Measurements from ENCODE around the gene EPHA8. TPM values are rescaled to one million over a fixed set of nuclear protein-coding genes. Genes with fewer than 3 reads are reported as not detected.

Gene EPHA8
- total RNA-seq, 1 experiment from 2014 or later: not detected

DNA sequence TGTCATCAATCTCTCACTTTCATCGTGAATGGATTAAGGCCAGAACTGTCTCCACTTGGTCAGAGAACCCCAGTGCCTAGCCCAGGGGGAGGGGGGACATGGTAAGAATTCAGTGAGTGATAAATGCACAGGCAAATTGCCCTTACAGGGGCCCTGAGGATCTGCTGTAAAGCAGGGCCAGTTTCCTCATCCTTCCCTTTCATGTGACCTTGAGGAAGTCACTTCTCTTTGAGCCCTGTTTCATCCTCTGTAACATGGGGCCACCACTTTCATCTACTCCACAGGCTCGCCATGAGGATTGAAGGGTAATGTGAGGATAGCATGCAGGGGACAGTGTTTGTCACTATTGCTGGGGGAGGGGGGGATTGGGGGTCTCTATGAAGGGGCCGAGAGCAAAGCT is 45.1 kb downstream of the EPHA8 start:
- H3K9me2 ChIP-seq (ENCODE audit: insufficient read depth): no peaks in the 10 kb centered on the region
- POLR2A ChIA-PET (ENCODE audit: unreplicated experiment): no interaction called here

DNA sequence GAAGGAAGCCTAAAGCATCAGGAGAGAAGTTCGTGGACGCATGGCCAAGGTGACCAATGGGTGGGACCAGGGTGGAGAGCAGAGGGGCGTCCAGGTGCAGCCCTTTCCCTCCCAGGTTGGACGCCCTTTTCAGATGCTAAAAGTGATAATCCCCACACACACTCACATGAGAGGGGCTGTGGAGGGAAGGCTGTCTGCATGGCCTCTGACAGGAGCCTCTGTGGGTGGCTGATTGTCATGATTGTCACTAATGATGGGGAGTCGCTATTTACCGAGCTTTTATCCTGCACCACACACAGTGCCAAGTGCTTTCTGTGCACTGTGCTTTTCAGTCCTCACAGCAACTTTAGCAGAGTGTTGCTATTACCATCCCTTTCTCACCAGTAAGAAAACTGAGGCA is 46.0 kb downstream of the EPHA8 start:
- no peaks in the 10 kb centered on the region for H3K79me2 ChIP-seq (ENCODE audit: low read depth)
- H4K20me1 ChIP-seq (ENCODE audit: insufficient read depth): no peaks in the 10 kb centered on the region
- intact Hi-C loops (cut with micrococcal nuclease; ENCODE audit: unreplicated experiment): no loop called here
- H3K4me1 ChIP-seq (replicated peaks; ENCODE audit: insufficient read depth): no peaks in the 10 kb centered on the region
- no peaks in the 10 kb centered on the region for H3F3A ChIP-seq (ENCODE audit: insufficient read depth, low read depth)
- no peak overlapping the region for H3K4me2 ChIP-seq
- no peaks in the 10 kb centered on the region for H3K9me2 ChIP-seq (ENCODE audit: insufficient read depth)
- no peak for DNase-seq
- H3K9me3 ChIP-seq (ENCODE audit: insufficient read depth, low read depth): no peaks in the 10 kb centered on the region
- BruUV-seq (replicated peaks): no TSS peak
- TF ChIP-seq, protein P1, sequence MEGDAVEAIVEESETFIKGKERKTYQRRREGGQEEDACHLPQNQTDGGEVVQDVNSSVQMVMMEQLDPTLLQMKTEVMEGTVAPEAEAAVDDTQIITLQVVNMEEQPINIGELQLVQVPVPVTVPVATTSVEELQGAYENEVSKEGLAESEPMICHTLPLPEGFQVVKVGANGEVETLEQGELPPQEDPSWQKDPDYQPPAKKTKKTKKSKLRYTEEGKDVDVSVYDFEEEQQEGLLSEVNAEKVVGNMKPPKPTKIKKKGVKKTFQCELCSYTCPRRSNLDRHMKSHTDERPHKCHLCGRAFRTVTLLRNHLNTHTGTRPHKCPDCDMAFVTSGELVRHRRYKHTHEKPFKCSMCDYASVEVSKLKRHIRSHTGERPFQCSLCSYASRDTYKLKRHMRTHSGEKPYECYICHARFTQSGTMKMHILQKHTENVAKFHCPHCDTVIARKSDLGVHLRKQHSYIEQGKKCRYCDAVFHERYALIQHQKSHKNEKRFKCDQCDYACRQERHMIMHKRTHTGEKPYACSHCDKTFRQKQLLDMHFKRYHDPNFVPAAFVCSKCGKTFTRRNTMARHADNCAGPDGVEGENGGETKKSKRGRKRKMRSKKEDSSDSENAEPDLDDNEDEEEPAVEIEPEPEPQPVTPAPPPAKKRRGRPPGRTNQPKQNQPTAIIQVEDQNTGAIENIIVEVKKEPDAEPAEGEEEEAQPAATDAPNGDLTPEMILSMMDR (conservative IDR thresholded peaks at IDR 0.05): no peak
- TF ChIP-seq EZH2 (IDR thresholded peaks at IDR 0.05; ENCODE audit: low read depth): no peak
- H3K36me3 ChIP-seq (ENCODE audit: low read depth): no peaks in the 10 kb centered on the region
- H3K27me3 ChIP-seq (ENCODE audit: insufficient read depth, low read depth): peaks cover 74% of the 10 kb centered on the region
- H2AFZ ChIP-seq: no peak overlapping the region
- H3K4me3 ChIP-seq: no peak overlapping the region
- POLR2A ChIA-PET (ENCODE audit: unreplicated experiment): no interaction called here
- no peak overlapping the region for H3K27ac ChIP-seq
- CTCF ChIA-PET: no interaction called here

More for the DNA sequence above, 45.1 kb downstream of the EPHA8 start:
- H3K79me2 ChIP-seq (ENCODE audit: low read depth): no peaks in the 10 kb centered on the region
- TF ChIP-seq EZH2 (IDR thresholded peaks at IDR 0.05; ENCODE audit: low read depth): no peak
- TF ChIP-seq, protein P1 (conservative IDR thresholded peaks at IDR 0.05): no peak
- CTCF ChIA-PET: no interaction called here
- no TSS peak for BruUV-seq (replicated peaks)
- H3F3A ChIP-seq (ENCODE audit: insufficient read depth, low read depth): no peaks in the 10 kb centered on the region
- intact Hi-C loops (cut with micrococcal nuclease; ENCODE audit: unreplicated experiment): no loop called here
- H4K20me1 ChIP-seq (ENCODE audit: insufficient read depth): no peaks in the 10 kb centered on the region
- no peaks in the 10 kb centered on the region for H3K36me3 ChIP-seq (ENCODE audit: low read depth)
- no peak for DNase-seq
- no peaks in the 10 kb centered on the region for H3K4me1 ChIP-seq (replicated peaks; ENCODE audit: insufficient read depth)
- H2AFZ ChIP-seq: no peak overlapping the region
- no peak overlapping the region for H3K4me2 ChIP-seq
- H3K27me3 ChIP-seq (ENCODE audit: insufficient read depth, low read depth): peaks cover 74% of the 10 kb centered on the region
- no peak overlapping the region for H3K27ac ChIP-seq
- H3K9me3 ChIP-seq (ENCODE audit: insufficient read depth, low read depth): no peaks in the 10 kb centered on the region
- no peak overlapping the region for H3K4me3 ChIP-seq

DNA sequence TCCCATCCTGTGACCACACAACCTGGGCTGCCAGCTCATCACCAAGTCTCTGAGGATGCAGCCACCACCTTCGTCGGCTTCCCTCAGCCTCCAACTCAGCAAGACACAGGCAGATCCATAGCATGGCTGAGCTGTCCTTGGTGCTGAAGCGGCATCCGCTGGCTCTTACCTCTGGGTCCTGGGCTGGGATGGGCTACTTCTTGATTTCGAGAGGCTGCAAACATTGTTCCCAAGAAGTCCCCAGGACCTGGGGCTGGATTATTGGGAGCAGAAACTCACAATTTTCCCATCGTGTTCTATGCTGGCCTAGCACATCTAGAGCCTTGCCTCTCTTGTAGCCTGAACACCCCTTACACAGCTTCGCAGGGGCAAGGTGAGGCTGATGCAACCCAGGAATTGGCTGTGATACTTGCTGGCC is 48.2 kb downstream of the EPHA8 start:
- H3K36me3 ChIP-seq (ENCODE audit: low read depth): no peaks in the 10 kb centered on the region
- ChIA-PET POLR2A (ENCODE audit: unreplicated experiment) (interaction anchor here (0.7 kb wide), 1 partner anchor 159 kb away, joined by 3 read pairs; no protein-coding TSS in a partner anchor), CTCF (no interaction called here)
- H3K4me2 ChIP-seq: no peak overlapping the region
- no peaks in the 10 kb centered on the region for H3K4me1 ChIP-seq (replicated peaks; ENCODE audit: insufficient read depth)
- peaks cover 72% of the 10 kb centered on the region for H3K27me3 ChIP-seq (ENCODE audit: insufficient read depth, low read depth)
- no peak overlapping the region for H3K27ac ChIP-seq
- no TSS peak for BruUV-seq (replicated peaks)
- peak; percentile 43 to 53 for DNase-seq
- H3K79me2 ChIP-seq (ENCODE audit: low read depth): no peaks in the 10 kb centered on the region
- H3K9me3 ChIP-seq (ENCODE audit: insufficient read depth, low read depth): no peaks in the 10 kb centered on the region
- no peak overlapping the region for H2AFZ ChIP-seq
- no peak for TF ChIP-seq EZH2 (IDR thresholded peaks at IDR 0.05; ENCODE audit: low read depth)
- TF ChIP-seq, protein P1 (conservative IDR thresholded peaks at IDR 0.05): no peak
- H4K20me1 ChIP-seq (ENCODE audit: insufficient read depth): no peaks in the 10 kb centered on the region
- H3K9me2 ChIP-seq (ENCODE audit: insufficient read depth): no peaks in the 10 kb centered on the region
- H3F3A ChIP-seq (ENCODE audit: insufficient read depth, low read depth): no peaks in the 10 kb centered on the region
- H3K4me3 ChIP-seq: no peak overlapping the region
- intact Hi-C loops (cut with micrococcal nuclease; ENCODE audit: unreplicated experiment): no loop called here
